ENCODE data around the gene CDK8.
A peak's percentile ranks its signal among the peaks of the same experiment; 100 is the strongest.

CDK8 gene

DNA sequence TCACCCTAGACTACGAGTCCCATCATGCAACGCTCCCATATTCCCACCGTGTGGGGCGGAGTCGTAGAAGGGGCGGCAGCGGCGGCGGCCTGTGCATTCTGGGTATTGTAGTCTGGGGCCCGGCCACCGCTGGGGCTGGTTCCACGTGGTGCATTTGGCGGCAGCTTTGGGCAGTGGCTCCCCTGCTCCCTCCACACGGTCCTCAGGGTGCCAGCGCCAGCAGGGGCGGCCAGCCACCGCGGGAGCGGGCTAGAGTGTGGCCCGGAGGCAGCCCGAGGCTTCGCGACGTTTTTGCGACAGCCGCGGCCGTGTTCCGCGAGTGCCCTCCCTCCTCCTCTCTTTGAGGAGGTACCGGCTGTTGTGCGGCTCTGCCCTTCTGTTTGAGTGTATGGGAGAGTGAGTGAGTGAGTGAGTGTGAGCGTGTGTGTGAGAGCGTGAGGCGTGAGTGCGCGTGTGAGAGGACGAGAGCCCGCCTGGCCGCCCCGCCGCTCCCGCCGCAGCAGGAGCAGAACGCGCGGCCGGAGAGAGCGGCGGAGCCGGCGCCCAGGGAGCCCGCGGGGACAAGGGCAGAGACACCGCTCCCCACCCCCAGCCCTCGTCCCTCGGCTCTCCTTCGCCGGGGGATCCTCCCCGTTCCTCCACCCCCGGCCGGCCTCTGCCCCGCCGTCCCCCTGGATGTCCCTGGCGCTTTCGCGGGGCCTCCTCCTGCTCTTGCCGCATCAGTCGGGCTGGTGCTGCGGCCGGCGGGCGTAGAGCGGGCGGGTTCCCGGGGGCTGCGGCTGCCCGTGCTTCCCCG lies at the start of gene CDK8:
CDK8 (plus strand) TSS at position 343 of the 796 bp plus-strand sequence. CDS start 513 bp downstream, outside the sequence.
- H3K4me3 ChIP-seq (ENCODE audit: low read length): peak within 1 kb of the TSS; percentile 97
- H3K9ac ChIP-seq (ENCODE audit: low read depth, low read length): peak within 1 kb of the TSS; percentile 93
- peaks cover 9% of the 10 kb centered on the region for H3K27me3 ChIP-seq (ENCODE audit: insufficient read depth, low read length)
- H3K9me3 ChIP-seq (ENCODE audit: insufficient read depth, low read depth, low read length): no peaks in the 10 kb centered on the region
- peaks cover 20% of the 10 kb centered on the region; the same call in 1 of the 2 replicates for H3K4me1 ChIP-seq (ENCODE audit: insufficient read depth, low read length)
- no peaks in the 10 kb centered on the region for H3K36me3 ChIP-seq (ENCODE audit: insufficient read depth, low read depth, low read length)
- H3K27ac ChIP-seq (ENCODE audit: low read length): peak within 1 kb of the TSS; percentile 83

DNA sequence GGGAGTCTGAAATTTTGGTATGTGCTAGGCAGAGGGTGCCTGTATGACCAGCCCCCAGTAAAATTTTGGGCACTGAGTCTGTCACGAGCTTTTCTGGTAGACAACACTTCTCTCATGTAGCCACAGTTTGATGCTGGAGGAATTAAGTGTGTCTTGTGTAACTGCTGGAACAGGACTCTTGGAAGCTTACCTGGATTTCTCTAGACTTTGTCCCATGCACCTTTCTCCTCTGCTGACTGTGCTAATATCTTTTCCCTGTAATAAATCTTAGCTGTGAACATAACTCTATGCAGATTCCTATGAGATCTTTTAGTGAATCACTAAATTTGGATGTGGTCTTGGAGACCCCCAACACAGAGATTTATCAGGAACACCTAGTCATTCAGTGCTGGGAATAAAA lies 45.6 kb upstream of the CDK8 start:
- Histone ChIP-seq H3K27ac (ENCODE audit: low read length) (no peak overlapping the region), H3K36me3 (ENCODE audit: insufficient read depth, low read depth, low read length) (peaks cover 25% of the 10 kb centered on the region), H3K27me3 (ENCODE audit: insufficient read depth, low read length) (no peaks in the 10 kb centered on the region), H3K4me1 (ENCODE audit: insufficient read depth, low read length) (no peaks in the 10 kb centered on the region), H3K9me3 (ENCODE audit: insufficient read depth, low read depth, low read length) (no peaks in the 10 kb centered on the region), H3K4me3 (ENCODE audit: low read length) (no peak overlapping the region), H3K9ac (ENCODE audit: low read depth, low read length) (no peak overlapping the region)

DNA sequence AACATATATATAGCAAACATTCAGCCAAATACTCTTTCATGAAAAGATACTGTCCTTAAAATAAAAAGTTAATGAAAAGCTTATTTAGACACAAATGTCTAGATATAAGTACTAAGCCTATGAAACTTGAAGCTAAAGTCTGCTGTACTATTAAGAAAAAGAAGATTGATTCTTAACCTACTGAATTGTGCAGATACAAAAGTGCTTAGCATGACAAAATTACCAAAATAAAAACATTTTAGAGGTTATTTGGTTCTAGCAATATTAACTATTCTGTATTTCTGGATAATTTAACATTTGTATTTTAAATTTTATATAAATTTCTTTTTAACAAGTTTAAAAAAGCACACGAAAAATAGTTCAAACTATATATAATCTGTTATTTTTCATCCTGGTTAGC lies 40.6 kb upstream of the CDK8 start:
- Histone ChIP-seq H3K9me3 (ENCODE audit: insufficient read depth, low read depth, low read length) (no peaks in the 10 kb centered on the region), H3K27me3 (ENCODE audit: insufficient read depth, low read length) (no peaks in the 10 kb centered on the region), H3K4me3 (ENCODE audit: low read length) (no peak overlapping the region), H3K9ac (ENCODE audit: low read depth, low read length) (no peak overlapping the region), H3K36me3 (ENCODE audit: insufficient read depth, low read depth, low read length) (peaks cover 75% of the 10 kb centered on the region), H3K4me1 (ENCODE audit: insufficient read depth, low read length) (no peaks in the 10 kb centered on the region), H3K27ac (ENCODE audit: low read length) (no peak overlapping the region)

DNA sequence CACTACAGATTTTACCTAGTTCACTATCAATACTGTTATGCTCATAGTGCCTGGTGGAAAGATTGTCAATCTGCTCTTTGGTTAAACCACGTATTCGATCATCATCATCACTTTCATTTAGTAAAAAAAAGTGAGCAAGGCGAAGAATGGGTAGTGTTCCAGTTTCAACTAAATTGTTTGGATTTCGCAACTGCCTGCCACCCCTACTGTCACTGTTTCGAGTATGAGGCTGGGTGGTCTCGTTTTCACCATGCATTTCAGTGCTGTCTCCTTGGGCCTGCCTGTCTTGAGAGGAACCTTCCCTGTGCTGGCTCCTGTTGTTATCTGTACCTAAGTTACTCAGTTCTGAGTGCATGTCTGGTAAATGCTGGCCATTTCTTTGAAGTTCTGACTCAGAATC lies 39.9 kb upstream of the CDK8 start:
- no peaks in the 10 kb centered on the region for H3K27me3 ChIP-seq (ENCODE audit: insufficient read depth, low read length)
- no peaks in the 10 kb centered on the region for H3K9me3 ChIP-seq (ENCODE audit: insufficient read depth, low read depth, low read length)
- no peak overlapping the region for H3K9ac ChIP-seq (ENCODE audit: low read depth, low read length)
- H3K4me1 ChIP-seq (ENCODE audit: insufficient read depth, low read length): no peaks in the 10 kb centered on the region
- no peak overlapping the region for H3K4me3 ChIP-seq (ENCODE audit: low read length)
- peaks cover 81% of the 10 kb centered on the region for H3K36me3 ChIP-seq (ENCODE audit: insufficient read depth, low read depth, low read length)
- no peak overlapping the region for H3K27ac ChIP-seq (ENCODE audit: low read length)

DNA sequence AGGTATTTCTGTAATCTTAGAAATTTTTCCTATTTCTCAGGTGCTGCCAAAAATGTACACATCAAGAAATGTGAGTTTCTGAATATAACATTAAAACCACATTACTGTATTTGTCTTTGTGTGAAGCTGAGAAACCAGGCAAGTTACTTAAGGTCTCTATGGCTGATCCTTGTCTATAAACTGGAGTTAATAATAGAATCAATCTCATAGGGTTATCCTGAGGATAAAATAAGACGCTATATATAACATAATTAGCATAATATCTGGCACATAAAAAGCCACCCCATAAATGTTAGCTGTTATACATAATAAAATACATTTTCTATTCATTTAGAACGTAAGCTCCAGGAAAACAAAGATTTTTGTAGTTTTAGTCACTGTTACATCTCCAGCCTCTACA lies 37.9 kb upstream of the CDK8 start:
- H3K27ac ChIP-seq (ENCODE audit: low read length): no peak overlapping the region

DNA sequence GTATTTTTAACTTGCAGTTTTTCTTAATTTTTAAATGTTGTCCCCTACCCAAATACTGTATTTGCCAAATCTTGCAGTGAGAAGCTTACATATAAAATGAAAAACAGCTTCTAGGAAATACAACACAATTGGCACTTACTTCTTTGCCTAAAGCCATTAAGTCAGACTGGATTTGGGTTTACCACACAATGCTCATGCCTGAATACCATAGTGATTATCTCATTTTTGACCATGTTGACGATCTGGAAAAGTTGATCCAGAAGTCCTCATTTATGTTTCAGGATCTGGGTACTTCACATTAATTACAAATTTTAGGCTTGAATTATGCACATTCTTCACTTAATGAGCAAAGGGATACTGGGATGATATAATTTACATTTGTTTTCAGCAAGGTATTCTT lies 34.2 kb upstream of the CDK8 start:
- H3K4me1 ChIP-seq (ENCODE audit: insufficient read depth, low read length): no peaks in the 10 kb centered on the region; the same call in 1 of the 2 replicates
- H3K9ac ChIP-seq (ENCODE audit: low read depth, low read length): no peak overlapping the region
- H3K4me3 ChIP-seq (ENCODE audit: low read length): no peak overlapping the region
- no peaks in the 10 kb centered on the region for H3K9me3 ChIP-seq (ENCODE audit: insufficient read depth, low read depth, low read length)
- H3K27ac ChIP-seq (ENCODE audit: low read length): no peak overlapping the region
- peaks cover 59% of the 10 kb centered on the region for H3K36me3 ChIP-seq (ENCODE audit: insufficient read depth, low read depth, low read length)
- H3K27me3 ChIP-seq (ENCODE audit: insufficient read depth, low read length): 0 out of 2 replicates have a peak, but pooled peaks cover 7% of the 10 kb centered on the region

More for the DNA sequence above, 37.9 kb upstream of the CDK8 start:
- H3K27me3 ChIP-seq (ENCODE audit: insufficient read depth, low read length): no peaks in the 10 kb centered on the region
- no peaks in the 10 kb centered on the region for H3K9me3 ChIP-seq (ENCODE audit: insufficient read depth, low read depth, low read length)
- H3K36me3 ChIP-seq (ENCODE audit: insufficient read depth, low read depth, low read length): peaks cover 88% of the 10 kb centered on the region
- no peak overlapping the region for H3K9ac ChIP-seq (ENCODE audit: low read depth, low read length)
- H3K4me3 ChIP-seq (ENCODE audit: low read length): no peak overlapping the region
- H3K4me1 ChIP-seq (ENCODE audit: insufficient read depth, low read length): no peaks in the 10 kb centered on the region; the same call in 1 of the 2 replicates

DNA sequence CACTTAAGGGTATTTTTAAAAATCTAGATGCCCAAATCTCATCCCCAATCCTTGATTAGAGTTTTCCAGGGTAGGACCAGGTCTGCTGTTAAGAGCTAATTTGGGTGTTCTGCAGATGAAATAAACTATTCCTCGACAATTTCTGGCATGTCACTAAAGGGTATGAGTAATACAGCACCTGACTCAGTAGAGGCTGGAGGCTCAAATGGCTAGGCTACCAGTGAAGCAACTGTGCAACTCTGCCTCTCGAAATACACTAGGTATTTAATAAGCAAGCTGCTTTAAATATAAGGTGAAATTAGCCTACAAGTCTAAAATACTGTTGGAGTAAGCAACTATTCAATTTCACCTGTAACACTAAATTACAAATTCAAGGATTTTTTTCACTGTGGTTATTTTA lies 33.4 kb upstream of the CDK8 start:
- H3K27ac ChIP-seq (ENCODE audit: low read length): no peak overlapping the region
- H3K9me3 ChIP-seq (ENCODE audit: insufficient read depth, low read depth, low read length): no peaks in the 10 kb centered on the region
- no peaks in the 10 kb centered on the region; the same call in 1 of the 2 replicates for H3K4me1 ChIP-seq (ENCODE audit: insufficient read depth, low read length)
- H3K27me3 ChIP-seq (ENCODE audit: insufficient read depth, low read length): 0 out of 2 replicates have a peak, but pooled peaks cover 7% of the 10 kb centered on the region
- H3K36me3 ChIP-seq (ENCODE audit: insufficient read depth, low read depth, low read length): peaks cover 51% of the 10 kb centered on the region
- H3K9ac ChIP-seq (ENCODE audit: low read depth, low read length): peak overlapping the region; percentile 96; the same call in 1 of the 2 replicates
- peak overlapping the region; percentile 84 for H3K4me3 ChIP-seq (ENCODE audit: low read length)

DNA sequence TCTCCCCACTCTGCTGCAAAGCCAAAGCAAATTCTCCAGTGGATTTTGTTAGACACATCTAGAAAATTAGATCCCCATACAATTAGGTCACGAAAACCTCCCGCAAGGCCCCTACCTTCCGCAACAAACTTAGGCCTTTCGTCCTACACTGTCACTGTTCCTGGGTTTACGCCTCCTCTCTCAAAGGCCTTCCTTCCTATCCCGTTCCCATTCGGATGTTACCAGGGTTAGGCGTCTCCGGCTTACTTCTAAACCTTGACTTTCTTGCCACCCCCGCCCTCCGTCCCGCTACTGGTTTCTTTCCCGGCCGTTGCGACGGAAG lies 32.6 kb upstream of the CDK8 start:
- peak overlapping the region; percentile 84 for H3K4me3 ChIP-seq (ENCODE audit: low read length)
- no peaks in the 10 kb centered on the region; the same call in 1 of the 2 replicates for H3K4me1 ChIP-seq (ENCODE audit: insufficient read depth, low read length)
- peak overlapping the region; percentile 91 for H3K27ac ChIP-seq (ENCODE audit: low read length)

DNA sequence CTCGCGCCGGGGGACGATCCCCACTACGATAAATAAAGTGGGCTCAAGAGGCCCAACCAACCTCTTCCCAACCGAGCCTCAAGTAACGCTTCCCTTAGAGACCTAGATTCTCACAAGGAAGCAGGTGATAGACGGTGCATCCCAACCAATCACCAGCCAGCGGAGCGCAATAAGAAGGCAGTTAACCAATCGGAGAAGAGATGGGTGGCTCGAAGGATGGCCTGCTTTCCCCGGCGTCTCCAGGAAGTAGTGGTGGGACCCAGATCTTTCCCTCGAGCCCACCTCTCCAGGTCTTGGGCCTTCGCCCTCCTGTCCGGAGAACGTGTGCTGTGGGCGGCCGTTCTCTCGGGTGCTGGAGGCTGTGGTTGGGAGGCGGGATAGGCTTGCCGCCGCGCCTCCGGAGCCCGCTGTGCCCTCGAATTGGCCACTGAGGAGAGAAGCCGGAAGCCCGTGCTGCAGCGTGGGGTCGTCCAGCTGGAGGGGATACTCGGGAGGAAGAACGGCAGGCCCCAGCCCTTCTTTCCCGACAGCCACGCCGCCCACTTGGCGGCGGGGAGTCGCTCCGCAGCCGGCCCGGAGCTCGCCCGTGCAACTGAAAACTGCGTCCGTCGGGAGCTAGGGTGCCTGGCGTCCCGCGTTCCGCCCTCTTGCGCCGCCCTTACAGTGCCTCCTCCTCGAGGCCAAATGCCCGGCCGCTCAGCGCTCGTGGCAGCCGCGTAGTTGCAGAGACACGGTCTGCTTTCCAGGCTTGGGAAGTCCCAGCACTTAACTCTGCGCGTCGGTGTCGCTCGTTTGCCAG lies 32.0 kb upstream of the CDK8 start, which contains the start of gene RNF6:
RNF6 (minus strand) TSS at position 594 of the 799 bp plus-strand sequence. CDS start 2,665 bp downstream, outside the sequence.
- H3K4me1 ChIP-seq (ENCODE audit: insufficient read depth, low read length): no peaks in the 10 kb centered on the region; the same call in 1 of the 2 replicates
- H3K36me3 ChIP-seq (ENCODE audit: insufficient read depth, low read depth, low read length): peaks cover 37% of the 10 kb centered on the region
- H3K9ac ChIP-seq (ENCODE audit: low read depth, low read length): peak within 1 kb of the TSS; percentile 96
- H3K27ac ChIP-seq (ENCODE audit: low read length): peak within 1 kb of the TSS; percentile 91
- peaks cover 7% of the 10 kb centered on the region; the same call in 1 of the 2 replicates for H3K27me3 ChIP-seq (ENCODE audit: insufficient read depth, low read length)
- no peaks in the 10 kb centered on the region for H3K9me3 ChIP-seq (ENCODE audit: insufficient read depth, low read depth, low read length)
- peak within 1 kb of the TSS; percentile 84 for H3K4me3 ChIP-seq (ENCODE audit: low read length)

More for the DNA sequence above, 32.6 kb upstream of the CDK8 start:
- H3K9ac ChIP-seq (ENCODE audit: low read depth, low read length): peak overlapping the region; percentile 96
- no peaks in the 10 kb centered on the region for H3K9me3 ChIP-seq (ENCODE audit: insufficient read depth, low read depth, low read length)
- peaks cover 43% of the 10 kb centered on the region for H3K36me3 ChIP-seq (ENCODE audit: insufficient read depth, low read depth, low read length)
- H3K27me3 ChIP-seq (ENCODE audit: insufficient read depth, low read length): 0 out of 2 replicates have a peak, but pooled peaks cover 7% of the 10 kb centered on the region

DNA sequence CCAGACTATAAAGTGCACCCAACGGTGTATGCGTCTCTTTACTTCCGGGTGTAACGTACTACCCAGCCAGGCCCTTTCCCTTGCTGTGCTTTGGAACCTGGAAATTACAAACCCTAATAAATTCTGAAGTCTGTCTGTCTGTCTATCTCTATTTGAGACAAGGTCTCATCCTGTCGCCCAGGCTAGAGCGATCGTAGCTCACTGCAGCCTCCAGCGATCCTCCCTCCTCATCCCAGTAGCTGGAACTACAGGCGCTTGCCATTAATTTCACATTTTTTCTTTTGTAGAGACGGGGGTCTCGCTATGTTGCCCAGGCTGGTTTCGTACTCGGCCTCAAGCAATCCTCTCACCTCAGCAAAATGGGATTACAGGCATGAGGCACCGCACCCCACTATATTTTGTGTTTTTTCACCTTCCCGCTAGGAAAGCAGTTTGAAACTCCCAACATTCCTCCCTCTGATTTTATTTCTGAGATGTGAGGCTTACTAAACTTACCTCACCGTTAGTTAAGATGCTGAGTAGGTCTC lies 31.3 kb upstream of the CDK8 start:
- Histone ChIP-seq H3K27me3 (ENCODE audit: insufficient read depth, low read length) (peaks cover 7% of the 10 kb centered on the region; the same call in 1 of the 2 replicates), H3K4me3 (ENCODE audit: low read length) (peak overlapping the region; percentile 84), H3K9ac (ENCODE audit: low read depth, low read length) (peak overlapping the region; percentile 96), H3K27ac (ENCODE audit: low read length) (peak overlapping the region; percentile 91), H3K36me3 (ENCODE audit: insufficient read depth, low read depth, low read length) (peaks cover 31% of the 10 kb centered on the region), H3K9me3 (ENCODE audit: insufficient read depth, low read depth, low read length) (no peaks in the 10 kb centered on the region), H3K4me1 (ENCODE audit: insufficient read depth, low read length) (no peaks in the 10 kb centered on the region; the same call in 1 of the 2 replicates)

DNA sequence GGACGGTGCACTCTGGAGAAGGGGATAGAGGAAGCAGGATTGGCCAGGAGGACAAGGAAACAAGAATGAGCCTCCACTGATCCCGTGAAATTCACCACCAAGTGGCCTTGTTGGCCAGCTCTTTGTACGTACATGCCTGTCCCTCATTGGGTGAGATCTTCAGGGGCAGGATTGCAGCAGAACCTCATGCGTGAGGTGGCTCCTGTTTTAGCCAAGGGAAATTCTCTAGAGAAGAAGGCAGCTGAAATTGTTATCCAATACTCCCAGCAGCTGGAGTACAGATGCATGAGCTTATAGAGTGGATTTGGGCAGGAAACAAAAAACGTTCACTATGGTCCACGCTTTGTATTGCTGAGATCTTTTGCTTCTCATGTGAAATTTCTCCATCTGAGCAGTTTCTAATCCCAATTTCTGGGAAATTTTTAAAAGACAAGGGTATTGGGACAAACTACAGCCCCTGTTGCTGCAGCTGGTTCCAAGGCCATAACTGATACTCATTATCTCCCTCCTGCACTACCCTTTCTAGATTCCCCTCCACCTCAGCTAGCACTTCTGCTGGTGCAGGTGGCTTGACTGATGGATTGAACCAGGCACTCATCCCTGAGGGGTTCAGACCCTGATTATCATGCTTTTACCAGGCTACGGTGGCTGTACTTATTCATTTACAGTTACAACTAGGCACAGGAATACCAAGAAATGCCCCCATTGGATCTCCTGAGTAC lies 27.9 kb upstream of the CDK8 start:
- Histone ChIP-seq H3K36me3 (ENCODE audit: insufficient read depth, low read depth, low read length) (no peaks in the 10 kb centered on the region), H3K27me3 (ENCODE audit: insufficient read depth, low read length) (peaks cover 7% of the 10 kb centered on the region; the same call in 1 of the 2 replicates)

More for the DNA sequence above, 27.9 kb upstream of the CDK8 start:
- no peak overlapping the region for H3K4me3 ChIP-seq (ENCODE audit: low read length)
- no peaks in the 10 kb centered on the region for H3K9me3 ChIP-seq (ENCODE audit: insufficient read depth, low read depth, low read length)
- no peak overlapping the region for H3K27ac ChIP-seq (ENCODE audit: low read length)
- H3K9ac ChIP-seq (ENCODE audit: low read depth, low read length): no peak overlapping the region
- no peaks in the 10 kb centered on the region for H3K4me1 ChIP-seq (ENCODE audit: insufficient read depth, low read length)

Measured in iPS-20b (cell line).